ENCODE measurements around the gene NR2C2.
"Not testable (repeated sequence)": the region's sequence is repeated elsewhere in the genome, so short reads cannot be mapped to it uniquely, and the experiment has no call there.

The NR2C2 gene

DNA sequence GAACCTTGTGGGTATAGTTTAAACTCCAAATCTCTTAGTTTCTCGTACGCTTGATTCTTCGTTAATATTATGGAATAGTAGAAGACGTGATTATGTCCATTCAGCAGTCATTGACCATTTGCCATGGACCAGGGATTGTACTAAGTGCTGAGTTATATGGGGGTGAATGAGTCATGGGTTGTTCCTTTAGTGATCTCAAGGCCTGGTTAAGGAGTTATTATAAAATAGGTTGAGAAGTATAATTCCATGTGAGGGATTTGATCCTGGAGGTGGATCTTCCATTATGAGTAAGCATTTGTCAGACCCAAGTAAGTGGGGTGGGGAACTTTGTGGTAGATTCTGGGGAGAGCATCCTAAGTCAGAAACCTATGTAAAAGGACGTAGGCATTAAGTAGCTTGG, 15.4 kb downstream of the NR2C2 start:
- DNase-seq, result no peak

- no peak for DNase-seq
These were observed 19.9 kb downstream of the NR2C2 start for GRCh38 chr3:14967285-14967684.

- DNase-seq, result no peak
These were observed 22.3 kb downstream of the NR2C2 start for GRCh38 chr3:14969671-14970070.

DNA sequence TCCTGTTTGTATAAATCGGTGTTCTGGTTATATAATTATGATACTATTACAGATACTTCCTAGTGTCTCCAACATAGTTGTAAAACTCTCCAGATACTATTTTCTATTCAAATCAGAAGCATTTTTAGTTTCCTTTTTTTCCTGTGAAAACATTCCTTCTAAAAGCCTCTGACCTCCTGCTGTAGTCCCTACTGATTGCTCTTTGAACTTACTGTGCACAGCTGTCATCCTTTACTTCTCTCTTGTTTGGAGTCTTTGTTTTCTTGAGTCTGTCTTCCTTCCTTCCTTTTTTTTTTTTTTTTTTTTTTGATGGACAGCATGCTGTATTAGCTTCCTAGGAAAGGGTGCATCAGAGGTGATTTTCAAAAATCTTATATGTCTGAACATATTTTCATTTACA, 28.9 kb downstream of the NR2C2 start:
- DNase-seq, result no peak

DNA sequence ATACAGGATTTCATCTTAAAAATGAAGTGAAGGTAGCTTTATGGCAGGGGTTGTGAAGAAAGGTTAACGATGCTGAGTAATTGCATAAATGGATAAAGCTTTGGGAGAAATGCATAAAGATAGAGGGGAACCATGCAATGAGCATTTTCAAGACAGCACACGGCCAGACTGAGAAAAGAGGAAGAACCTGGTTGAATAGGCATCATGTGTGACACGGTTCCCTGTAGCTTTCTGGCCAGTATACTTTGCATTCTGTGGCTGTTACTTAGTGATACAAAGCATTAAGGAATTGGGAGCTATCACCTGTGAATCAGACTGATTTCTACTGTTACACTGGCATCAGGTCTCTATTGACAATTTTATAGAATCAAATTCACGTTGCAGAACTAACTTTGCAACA, 33.3 kb downstream of the NR2C2 start:
- DNase-seq, result no peak

DNA sequence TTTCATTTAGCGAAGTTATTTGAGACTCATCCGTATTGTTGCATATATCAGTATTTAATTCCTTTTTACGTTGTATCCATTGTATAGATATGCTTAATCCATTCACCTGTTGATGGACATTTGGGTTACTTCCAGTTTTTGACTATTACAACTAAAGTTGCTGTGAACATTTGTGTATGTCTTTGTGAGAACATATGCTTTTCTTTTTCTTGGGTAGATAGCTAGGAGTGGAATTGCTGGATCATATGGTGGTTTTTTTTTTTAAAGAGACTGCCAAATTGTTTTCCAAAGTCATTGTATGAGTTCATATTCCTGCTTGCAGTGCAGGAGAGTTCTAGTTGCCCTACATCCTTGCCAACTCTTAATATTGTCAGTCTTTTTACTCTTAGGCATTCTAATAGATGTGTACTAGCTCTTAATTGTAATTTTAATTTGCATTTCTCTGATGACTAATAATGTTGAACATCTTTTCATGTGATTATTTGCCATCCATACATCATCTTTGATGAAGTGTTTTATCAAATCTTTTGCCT, 37.3 kb downstream of the NR2C2 start:
- DNase-seq, result no peak

- DNase-seq, result peak in 1 of 3 experiments; percentile 16
These were observed 41.6 kb downstream of the NR2C2 start for GRCh38 chr3:14988988-14989394.

DNA sequence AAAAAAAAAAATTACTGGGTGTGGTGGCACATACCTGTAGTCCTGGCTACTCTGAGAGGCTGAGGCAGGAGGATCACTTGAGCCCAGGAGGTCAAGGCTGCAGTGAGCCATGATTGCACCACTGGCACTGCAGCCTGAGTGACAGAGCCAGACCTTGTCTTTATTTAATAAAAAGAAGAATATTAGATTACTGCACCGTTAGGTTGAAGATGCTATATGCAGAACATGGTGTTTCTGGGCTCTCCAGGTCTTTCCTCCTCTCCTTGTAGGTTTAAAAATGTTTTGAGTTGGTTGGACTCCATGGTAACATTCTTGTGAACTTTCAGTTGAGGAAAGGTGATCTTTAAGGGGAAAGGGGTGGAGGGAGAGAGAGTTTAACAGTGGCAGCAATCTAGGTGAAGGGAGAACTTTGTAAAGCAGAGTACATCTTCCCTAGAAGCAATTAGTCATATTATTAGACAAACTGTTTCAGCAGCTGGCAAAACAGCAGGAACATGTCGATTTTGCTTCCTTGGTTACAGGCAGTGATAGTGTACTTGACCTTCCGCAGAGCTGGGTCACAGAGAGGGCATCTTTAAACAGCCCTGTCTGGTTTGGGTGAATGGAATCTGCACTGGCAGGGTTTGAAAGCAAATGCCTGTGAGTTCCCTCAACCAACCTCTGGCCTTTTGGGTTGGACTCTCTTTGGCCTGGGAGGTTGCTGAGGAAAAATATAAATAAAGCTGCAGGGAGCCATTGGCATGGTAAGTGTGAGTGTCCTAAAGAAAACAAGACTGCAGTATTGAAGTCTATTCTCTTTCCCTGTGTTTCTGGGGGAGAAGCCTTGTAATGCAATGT, 42.8 kb downstream of the NR2C2 start:
- DNase-seq, result peak in 2 of 3 experiments; percentile 27 to 66

- no peak for DNase-seq
These were observed 43.4 kb downstream of the NR2C2 start for GRCh38 chr3:14990780-14991148.

DNA sequence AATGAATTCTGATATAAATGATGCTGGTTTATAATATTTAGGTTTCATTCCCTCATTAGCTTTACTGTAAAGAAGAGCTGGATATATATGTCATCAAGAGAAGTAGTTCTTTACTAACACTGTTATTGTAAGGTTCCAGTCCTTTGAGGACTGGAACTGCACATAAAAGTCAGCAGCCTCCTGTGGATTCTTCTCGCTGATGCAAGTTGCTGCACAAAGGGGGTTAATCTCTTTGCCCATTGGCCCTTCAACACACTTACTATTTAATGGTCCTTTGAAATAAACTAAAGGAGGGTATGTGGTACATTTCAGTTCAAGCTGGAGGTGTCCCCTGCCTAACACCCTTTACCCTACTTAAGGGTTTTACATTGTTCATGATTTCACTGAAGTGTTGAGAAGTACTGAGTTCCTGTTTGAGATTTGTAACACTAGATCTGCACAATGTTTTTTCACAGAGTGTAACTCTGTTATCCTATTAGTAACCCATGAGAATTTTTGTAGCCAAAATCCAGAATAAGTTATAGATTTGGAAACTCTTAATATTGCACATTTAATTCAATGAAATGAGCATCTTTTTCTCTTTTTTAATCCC, 43.9 kb downstream of the NR2C2 start:
- peak; percentile 0 to 33 (median 6) for DNase-seq

- DNase-seq, result peak in 2 of 3 experiments; percentile 45 to 72
These were observed 44.6 kb downstream of the NR2C2 start for GRCh38 chr3:14991818-14992612.

GRCh38 chr3:14997941-14998340, 50.6 kb downstream of the NR2C2 start:
- DNase-seq, result no peak

- not testable (repeated sequence) for DNase-seq
These were observed 51.8 kb downstream of the NR2C2 start for GRCh38 chr3:14999182-14999581.

DNA sequence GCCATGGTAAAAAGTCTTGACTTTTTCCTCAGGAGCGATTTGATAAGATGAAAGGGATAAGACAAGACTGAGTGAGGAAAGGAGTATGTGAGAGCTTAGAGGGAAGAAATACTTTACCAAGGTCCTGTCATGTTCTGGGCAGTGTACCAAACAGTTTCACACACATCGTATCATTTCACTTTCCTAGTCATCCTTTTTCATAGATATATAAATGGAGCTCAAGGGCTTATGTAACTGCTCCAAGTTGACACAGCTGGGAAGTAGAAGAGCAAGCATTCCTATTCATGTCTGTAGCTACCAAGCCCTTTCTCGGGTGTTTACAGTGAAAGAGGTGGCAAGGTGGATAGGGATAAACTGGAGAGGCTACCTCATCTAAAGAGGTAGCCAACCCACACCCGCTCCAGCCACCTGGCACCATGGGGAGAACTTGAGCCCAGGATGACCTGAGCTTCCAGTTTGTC, 60.3 kb downstream of the NR2C2 start:
- DNase-seq, result no peak

GRCh38 chr3:15009167-15009566, 61.8 kb downstream of the NR2C2 start:
- DNase-seq, result no peak

DNA sequence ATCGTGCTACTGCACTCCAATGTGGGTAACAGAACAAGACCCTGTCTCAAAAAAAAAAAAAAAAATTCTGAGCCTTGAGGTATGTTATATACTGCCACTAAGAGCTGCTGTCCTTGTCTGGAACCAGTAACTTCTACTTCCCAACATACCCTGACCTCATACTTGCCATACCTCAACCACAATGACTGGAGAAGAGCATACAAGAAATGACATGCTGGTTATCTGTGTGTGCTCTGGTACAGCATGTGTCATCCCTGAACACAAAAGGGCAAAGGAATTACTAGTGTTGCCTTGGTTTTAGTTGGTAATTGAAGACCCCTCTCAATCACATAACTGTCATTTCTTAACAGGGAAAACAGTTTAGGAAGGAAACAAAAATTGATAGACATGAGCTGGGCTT, 63.3 kb downstream of the NR2C2 start:
- DNase-seq, result no peak

DNA sequence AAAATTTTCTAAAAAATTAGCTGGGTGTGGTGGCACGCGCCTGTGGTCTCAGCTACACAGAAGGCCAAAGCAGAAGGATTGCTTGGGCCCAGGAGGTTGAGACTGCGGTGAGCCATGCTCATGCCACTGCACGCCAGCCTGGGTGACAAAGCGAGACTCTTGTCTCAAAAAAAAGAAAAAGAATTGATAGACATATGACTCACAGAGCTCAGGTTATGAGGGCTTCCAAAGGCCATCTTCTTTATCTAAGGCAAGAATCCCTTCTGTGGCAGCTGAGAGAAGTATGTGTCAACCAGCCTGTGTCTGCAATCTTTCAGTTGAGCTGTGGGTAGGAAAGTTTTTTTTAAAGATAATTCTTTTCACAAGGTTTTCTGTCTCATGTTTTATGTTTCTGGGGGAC, 63.8 kb downstream of the NR2C2 start:
- no peak for DNase-seq

DNA sequence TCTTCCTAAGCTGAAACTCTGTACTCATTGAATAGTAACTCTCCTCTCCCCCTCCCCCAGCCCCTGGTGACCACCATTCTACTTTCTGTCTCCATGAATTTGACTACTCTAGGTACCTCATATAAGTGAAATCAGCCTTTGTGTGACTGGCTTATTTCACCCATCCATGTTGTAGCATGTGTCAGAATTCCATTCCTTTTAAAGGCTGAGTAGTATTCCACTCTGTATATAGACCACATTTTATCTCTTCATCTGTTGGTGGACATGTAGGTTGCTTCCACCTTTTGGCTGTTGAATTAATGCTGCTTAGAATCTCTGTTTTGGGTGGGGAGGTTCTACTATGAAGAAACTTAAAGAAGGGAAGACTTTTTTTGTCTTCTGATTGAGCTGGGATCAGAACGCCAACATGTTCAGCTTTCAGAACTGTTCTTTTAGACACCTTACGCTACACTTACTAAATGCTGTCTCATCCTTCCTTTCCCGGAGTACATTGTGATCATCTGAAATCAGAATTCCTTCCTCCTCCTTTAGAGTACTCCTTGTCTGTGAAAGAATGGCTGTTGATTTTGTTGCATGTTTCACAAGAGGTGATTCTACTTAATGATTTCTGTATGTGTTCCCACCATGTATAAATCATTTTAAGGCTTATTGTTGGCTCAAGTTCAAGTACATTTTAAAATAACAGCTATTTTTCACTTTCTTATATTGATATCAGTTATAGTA, 67.4 kb downstream of the NR2C2 start:
- no peak for DNase-seq

DNA sequence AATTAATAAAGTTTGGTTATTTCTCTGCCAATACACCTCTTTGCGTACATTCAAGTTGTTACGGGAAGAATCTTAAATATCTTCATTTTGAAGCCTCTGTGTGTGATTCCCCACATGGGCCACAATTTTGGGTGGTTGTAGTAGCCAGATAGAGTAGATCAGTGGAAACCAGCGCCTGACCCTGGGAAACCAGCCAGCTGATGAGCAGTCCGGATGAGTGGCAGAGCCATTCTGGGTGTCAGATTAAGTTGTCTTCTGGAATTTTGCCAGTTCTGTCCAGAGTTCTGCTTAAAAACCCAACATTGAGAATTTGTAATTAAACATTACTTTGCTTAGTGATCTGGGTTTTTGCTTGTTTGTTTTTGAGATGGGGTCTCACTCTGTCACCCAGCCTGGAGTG, 68.1 kb downstream of the NR2C2 start:
- no peak for DNase-seq

GRCh38 chr3:15017191-15017590, 69.8 kb downstream of the NR2C2 start:
- DNase-seq, result no peak

DNA sequence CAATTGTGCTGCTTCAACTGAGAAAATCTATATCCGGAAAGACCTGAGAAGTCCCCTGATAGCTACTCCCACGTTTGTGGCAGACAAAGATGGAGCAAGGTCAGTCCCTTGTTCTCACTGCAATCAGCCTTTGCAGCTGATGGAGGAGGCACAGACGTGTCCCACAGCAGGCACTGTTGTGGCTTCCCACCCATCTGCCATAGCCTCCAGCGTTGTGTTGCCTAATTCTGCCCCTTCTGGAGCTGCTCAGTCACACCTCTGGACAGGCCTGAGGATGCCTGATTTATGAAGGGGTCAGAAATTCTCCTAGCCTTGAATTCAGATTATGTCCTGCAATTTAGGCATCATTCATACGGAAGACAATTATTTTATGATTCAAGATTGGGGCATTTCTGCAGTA, 75.9 kb downstream of the NR2C2 start:
- DNase-seq, result no peak

- DNase-seq, result no peak
These were observed 76.3 kb downstream of the NR2C2 start for GRCh38 chr3:15023719-15024118.

DNA sequence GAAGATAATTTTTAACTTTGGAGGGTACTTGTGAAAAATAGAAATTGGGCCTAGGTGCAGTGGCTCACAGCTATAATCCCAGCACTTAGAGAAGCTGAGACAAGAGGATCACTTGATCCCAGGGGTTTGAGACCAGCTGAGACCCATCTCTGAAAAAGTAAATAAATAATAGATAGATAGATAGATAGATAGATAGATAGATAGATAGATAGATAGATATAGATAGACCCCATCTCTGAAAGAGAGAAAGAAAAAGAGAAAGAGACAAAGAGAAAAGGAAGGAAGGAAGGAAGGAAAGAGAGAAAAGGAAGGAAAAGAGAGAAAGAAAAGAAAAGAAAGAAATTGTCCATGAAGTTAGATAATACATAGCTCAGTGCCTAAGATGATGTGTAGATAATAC, 82.2 kb downstream of the NR2C2 start:
- DNase-seq, result no peak

Data from NCI-H1417 (cell line).